ENCODE results near the gene MAPK4.

Gene MAPK4

DNA sequence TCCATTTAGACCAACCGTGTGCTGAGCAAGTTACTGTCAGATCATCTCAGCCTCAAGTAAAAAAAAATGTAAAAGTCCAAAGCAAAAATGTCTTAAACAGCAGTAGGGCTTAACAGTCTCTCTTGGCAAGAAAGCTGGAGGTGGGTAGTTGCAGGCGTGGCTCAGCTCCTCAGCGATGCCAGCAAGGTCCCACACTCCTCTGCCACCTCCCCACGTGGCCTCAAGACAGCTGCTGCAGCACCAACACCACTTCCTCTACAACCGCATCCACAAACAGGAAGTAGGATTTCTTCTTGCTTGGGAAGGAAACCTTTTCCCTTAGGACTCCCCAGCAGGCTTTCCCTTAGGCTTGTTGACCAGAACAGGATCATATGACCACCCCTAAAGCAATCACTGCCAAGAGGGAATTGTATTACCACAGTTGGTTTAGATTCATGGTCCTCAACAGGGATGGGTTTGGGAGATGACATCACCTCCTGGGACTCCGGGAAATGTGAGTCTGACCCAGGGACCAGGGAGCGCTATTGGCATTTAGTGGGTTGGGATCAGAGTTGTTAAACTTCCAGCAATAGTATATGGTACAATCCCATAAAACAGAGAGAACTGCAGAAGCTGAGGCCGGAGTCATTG is 97.1 kb downstream of the MAPK4 start:
- no peak for DNase-seq

DNA sequence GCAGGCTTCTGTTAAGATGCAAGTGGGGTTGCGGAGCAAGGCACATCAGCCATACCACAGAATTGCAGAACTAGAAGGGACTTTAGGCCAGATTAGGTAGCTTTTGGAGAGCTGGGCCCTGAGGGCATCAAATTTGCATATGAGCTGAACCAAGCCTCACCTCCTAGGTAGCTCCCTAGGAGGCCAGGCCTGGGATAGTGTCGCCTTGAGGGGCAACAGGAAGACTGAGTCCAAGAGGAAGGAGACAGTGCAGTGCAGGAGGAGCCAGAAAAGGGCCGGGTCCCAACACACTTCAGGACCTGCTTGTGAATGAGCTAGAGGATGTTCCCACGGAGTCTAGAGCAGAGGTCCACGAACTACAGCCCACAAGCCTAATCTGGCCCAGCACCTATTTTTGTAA is 98.7 kb downstream of the MAPK4 start:
- no peak for DNase-seq

DNA sequence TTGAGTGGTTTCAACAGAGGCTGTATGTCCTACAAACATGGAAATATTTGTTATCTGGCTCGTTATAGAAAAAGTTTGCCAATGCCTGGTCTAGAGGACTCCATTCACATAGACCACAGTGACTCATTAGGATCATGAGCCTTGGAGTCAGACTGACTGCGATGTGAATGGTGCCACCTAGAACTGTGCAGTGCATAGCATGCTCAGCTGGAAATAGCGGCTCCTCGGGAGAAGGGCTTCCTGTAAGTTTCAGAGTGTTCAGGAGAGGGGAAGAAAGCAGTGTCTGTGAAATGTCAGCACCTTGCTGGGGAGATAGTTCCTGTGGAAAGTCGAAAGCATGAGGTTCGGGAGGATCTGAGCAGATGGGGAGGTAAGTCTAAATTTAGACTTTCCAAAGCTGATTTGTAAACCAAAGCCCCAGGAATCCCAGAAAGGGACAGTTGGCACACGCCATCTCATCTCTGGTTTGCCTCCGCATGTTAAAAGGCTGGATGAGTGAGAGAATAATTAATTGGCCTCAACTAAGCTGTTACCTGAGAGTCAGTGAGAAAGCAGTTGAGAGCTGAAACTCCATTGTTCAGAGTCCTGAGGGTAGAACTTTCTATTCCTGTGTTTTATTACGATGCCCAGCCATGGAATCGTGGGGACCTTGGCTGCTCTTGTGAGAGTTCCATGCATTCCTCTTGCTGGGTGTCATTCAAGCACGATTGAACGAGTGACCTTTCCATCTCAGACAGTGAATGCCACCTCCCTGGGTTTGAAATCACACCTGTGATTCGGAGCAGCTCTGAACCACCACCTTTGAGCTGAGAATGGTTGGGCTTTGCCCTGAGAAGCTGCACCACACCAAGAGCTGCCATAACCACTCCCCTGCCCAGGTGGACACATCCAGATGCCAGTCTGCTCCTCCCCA is 99.5 kb downstream of the MAPK4 start:
- no peak for DNase-seq

DNA sequence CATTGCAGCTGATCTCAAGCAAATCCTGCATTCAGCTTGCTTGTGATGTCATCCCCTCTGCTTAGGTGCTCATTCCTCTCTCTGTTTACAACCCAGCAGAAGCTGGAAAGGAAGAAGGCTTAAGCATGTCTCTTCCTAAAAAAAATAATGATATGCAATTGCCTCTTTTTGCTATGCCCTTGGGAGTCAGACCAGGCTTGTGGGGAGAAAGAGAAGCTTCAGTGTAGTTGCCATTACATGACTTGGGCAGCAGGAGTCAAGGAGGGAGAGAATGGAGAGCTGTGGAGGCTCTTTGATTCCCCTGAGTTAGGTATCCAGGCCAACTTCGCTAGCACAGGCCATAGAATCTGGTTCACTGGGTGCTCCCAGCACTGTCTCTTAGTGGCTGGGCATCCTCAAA is 101.1 kb downstream of the MAPK4 start:
- no peak for DNase-seq

DNA sequence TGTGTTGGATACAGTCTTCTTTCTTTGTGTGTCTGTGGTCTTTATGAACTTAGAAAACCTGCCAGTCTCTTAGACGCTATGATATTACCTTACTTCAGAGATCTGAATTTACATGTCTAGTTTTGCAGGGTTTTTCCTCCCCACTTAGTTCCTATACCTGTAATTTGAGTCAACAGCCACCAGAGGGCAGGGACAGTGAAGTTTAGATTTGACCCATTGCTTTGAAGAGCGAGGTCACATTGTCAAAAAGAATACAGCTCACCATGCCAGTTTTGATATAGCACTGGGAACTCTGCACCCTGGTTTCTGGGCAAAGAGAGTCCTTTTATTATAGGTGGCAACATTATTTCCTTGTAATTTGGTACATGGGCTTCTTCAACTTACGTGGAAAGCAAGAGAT is 102.3 kb downstream of the MAPK4 start:
- DNase-seq, result peak; percentile 18

DNA sequence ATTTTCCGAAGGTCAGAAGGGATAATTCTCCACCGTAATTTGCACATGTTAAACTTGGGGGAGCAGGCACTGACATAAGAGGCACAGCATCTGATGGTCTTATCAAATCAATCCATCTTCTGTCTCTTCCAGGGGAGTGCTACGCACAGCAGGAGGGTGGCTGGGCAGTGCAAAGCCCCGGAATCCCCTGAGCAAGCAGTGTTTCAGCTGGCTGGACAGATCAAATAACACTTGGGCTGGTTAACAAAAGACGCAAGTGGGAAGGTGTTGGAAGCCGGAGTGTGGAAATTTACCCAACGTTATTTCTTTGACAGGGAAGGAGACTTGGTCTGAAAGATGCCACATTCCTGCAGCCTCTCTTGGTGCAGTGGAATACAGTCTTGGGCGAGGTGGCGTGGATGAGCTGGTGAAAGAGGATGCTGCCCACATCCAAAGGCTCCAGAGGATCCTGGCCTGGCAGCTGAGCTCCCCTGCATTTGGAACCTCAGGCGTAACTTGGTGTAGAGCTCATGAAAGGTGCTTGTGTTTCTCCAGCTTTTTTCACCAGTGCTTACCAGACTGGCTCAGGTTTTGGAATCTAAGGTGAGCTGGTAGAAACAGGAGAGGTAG is 103.0 kb downstream of the MAPK4 start:
- no peak for DNase-seq

DNA sequence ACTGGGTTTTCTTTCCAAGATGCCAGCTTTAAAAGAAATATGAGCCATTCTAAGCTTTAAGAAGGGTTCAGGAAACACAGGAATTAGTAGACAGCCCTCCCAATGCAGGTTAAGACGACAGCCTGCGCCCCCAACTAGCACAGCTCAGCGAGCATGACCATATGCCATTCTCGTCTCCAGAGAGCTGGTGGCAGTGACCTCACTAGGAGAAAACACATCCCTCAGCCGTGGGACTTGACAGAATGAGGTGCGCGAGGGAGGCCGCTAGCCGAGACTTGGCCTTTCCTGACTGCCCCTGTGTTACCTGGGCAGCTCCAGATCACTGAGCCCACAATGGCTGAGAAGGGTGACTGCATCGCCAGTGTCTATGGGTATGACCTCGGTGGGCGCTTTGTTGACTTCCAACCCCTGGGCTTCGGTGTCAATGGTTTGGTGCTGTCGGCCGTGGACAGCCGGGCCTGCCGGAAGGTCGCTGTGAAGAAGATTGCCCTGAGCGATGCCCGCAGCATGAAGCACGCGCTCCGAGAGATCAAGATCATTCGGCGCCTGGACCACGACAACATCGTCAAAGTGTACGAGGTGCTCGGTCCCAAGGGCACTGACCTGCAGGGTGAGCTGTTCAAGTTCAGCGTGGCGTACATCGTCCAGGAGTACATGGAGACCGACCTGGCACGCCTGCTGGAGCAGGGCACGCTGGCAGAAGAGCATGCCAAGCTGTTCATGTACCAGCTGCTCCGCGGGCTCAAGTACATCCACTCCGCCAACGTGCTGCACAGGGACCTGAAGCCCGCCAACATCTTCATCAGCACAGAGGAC is 103.9 kb downstream of the MAPK4 start:
- no peak for DNase-seq

DNA sequence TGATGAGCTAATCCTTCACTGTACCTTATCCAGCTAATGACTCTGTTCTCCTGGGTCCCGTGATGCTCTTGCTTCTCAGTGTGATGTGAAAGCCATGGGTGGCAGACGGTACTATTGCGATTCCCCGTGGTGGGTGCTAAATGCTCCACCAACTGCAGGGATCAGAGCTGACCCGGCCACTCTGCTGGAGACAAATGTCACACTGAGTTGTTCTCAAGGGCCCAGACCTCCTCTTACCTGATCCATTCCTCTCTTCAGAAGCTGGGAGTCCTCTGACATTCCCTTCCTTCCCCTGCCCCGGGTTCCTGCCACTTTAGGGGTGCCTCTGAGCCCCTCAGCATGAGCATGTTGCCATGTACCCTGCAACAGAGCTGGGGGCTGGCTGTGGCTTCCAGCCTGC is 105.1 kb downstream of the MAPK4 start:
- DNase-seq, result no peak

DNA sequence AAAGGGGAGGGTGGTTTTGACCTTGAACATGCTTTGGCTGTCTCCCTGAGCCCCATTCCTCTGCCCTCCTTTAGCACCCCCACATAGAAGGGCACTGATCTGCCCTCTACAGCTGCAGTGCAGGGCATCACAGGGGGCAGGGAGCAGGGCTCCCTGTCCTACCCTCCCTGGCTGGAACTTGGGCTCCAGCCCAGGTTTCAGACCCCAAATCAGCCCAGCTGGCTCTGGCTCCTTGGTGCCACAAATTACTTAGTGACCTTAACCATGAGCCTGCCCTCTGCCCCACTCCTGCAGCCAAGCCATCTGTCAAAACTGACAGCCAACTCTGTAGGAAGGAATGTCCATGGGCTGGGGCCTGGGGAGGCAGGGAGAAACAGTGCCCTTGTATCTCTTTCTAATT is 105.6 kb downstream of the MAPK4 start:
- DNase-seq, result no peak

DNA sequence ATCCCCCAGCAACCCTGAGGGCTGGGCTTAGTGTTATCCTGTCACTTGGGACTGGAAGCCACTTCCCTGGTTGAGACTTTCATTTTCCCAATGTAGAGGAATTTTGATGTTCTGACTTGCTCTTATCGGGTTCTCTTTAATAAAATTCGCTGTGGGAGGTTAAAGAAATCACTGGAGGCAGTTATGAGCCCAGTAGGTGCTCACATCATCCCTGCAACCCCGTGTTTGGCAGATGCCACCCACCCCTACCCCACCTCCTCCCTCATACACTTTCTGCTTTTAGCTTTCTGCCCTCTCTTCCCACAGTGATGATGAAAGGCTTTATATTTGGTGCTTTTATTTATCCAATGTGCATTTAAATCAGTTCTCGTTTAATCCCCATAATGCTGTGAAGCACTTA is 106.6 kb downstream of the MAPK4 start:
- no peak for DNase-seq

DNA sequence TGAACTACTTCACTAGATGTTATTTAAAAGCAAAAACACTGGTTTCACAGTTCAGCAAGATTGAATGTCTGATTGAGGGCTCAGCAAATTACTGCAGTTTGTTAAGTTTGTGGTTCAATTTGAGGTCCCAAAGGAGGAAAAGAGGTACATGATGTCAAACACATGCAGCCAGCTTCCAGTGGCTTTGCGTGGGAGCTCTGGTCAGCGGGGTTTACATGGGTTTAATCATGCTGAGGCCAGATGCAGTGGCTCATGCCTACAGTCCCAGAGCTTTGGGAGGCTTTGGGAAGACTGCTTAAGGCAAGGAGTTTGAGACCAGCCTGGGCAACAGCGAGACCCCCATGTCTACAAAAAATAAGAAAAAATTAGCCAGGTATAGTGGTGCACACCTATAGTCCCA is 111.5 kb downstream of the MAPK4 start:
- DNase-seq, result no peak

DNA sequence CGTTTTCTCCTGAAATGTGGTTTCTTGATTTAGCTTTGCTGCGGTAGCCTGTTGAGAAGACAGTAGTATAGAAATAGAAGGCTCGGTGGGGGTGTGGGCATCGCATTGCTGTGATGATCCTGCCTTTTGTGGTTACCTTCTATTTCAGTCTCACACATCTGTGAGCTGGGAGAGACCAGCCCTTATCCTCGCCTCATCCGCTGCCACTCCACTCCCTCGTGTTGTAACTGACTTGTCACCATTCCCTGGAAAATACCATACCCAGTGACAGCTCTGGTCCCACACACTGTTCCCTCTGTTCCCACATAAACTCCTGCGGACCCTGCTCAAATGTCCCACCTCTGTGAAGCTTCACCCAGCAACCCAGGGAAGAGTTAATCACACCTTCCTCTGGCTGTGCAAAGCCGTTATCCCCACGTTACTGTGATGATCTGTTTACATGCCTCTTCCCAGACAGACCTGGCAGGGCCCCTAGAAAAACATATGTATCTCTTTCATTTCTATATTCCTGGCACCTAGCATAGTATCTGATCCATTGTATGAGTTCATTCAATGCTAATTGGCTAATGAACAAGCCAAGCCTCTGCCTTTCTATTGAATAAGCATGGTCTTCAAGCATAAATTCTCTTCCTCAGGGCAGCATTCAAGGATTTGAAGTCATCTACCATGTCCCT is 114.6 kb downstream of the MAPK4 start:
- no peak for DNase-seq

DNA sequence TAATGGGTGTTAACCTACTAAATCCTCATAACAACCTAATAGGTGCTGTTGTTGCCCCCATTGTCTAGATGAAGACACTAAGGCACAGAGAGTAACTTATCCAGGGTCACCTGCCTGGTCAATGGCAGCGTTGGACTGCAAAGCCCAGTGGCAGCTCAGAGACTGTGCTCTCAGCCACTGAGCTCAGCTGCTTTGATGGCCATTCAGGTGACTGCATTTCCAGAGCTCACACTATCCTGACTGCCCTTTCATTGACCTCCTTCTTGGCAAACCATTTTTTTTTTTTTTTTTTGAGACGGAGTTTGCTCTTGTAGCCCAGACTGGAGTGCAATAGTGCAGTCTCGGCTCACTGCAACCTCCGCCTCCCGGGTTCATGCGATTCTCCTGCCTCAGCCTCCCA is 115.2 kb downstream of the MAPK4 start:
- no peak for DNase-seq

DNA sequence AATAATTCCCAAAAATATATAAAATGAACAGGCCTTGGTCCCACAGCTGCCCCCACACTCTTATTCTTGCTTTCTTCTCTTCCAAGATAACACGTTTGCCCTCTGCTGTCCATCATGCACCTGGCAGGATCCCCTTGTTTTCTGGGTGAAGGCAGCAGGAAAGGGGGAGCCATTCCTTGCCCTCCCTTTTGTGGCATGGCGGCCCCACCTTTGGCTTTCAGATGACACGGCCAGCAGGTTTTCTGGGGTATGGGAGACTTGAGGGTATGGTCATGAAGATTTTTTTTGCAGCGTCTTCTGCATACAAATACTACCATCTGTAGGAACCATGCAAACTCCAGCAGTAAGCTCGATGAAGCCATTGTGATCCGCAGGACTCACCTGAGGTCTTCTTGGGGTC is 118.8 kb downstream of the MAPK4 start:
- DNase-seq, result no peak

DNA sequence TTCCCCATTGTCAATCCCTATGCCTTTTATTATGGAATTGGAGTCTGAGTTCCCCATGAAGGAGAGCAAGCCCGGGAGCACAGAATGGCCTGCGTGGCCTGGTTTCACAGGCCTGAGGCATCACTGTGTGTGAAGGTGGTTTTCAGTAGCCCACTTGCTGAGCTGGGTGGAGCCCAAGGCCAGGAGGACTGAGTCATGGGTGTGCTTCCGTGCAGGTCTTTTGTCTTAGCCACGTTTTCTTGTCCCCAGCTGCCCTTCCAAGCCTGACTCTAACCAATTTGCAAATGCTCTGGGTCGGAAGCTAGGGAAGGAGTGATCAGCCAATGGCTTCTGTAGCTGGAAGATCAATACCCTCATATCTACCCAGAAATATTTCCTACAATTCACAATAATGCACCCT is 119.2 kb downstream of the MAPK4 start:
- DNase-seq, result no peak

DNA sequence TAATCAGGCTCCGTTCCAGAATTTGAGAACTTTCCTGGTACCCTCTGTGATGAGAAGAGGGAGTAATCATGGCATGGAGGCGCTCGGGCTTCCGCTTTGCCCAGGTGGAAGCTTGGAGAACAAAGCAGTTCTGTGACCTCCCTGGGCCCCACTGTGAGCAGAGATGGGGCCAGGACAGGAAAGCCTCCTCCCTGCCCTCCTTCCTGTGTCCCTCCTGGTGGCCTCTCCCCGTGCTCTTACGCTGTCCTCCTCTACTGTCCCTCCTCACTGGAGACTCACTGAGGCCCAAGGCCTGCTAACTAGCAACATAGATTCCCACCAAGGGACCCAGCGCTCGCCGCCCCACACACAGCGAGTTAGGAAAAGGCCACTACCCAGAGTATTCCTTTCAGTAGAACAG is 119.8 kb downstream of the MAPK4 start:
- DNase-seq, result no peak

DNA sequence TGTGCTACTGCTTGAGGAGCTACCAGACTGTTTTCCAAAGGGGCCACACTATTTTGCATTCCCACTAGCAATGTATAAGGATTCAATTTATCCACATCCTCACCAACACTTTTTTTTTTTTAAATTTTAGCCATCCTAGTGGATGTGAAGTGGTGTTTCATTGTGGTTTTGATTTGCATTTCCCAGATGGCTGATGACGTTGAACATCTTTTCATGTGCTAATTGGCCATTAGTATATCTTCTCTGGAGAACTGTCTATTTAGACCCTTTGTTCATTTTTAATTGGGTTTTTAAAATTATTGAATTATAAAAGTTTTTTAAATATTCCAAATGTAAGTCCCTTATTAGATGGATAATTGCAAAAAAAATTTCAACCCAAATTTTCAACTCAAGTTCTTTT is 121.1 kb downstream of the MAPK4 start:
- DNase-seq, result no peak

DNA sequence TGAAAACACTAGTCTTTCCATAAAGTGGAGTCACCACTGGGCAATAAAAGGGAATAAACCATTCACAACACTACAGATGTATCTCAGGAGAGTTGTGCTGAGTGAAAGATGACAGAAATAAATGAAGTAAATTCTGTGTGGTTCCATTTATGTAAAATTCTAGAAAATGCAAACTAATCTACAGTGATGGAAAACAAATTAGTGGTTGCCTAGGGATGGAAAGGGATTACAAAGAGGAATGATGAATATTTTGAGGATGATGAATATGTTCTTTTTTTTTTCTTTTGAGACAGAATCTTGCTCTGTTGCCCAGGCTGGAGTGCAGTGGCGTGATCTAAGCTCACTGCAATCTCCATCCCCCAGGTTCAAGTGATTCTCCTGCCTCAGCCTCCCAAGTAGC is 123.0 kb downstream of the MAPK4 start:
- no peak for DNase-seq

DNA sequence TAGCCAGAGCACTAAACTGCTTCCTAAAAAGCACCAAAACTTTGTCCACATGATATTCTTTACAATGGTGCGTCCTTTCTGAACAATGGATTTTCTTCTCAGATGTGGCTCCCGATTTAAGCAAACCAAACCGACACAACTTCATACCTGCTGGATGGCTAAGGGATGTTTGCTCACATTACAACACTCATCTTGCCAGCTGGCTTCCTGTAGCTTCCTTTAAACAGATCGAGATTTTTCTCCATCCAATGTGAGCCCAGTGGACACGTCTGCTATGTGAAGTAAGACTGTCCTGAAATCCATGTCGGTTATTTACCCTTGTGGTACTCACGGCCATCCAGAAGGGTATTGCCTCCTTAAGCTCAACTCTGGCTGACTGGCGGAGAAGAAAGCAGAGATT is 126.5 kb downstream of the MAPK4 start:
- DNase-seq, result no peak

DNA sequence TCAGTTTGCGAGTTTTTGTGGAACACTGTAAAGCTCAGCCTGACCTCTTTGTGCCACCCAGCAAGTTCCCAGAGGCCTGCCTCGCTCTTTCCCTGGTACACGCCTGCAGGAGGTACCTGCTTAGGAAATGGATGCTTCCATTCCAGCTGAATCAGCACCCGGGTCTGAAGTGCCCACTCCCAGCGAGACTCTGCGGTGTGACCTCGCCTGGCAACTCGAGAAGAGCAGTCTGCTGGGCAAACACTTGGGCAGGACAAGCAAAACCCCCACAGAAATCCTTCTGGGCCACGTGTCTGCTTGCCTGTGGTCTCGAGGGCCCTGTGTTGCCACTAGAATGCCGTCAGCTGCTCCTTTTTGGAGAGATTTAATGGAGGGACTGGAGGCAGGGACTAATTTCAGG is 127.6 kb downstream of the MAPK4 start:
- no peak for DNase-seq

DNA sequence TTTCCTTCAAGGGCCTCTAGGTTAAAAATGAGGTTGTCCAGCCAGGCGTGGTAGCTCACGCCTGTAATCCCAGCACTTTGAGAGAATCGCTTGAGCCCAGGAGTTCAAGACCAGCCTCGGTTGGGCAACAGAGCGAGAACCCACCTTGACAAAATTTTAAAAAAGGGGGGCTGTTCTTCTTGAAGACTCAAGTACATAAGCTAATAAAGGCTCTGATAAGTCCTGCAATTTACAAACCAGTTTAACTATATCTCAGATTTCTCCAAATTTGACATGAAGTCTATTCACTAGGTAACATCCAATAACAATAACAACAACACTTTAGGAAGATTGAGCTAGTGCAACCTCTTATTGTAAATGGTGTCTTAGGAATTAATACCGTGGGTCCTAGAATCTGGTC is 129.7 kb downstream of the MAPK4 start:
- no peak for DNase-seq

DNA sequence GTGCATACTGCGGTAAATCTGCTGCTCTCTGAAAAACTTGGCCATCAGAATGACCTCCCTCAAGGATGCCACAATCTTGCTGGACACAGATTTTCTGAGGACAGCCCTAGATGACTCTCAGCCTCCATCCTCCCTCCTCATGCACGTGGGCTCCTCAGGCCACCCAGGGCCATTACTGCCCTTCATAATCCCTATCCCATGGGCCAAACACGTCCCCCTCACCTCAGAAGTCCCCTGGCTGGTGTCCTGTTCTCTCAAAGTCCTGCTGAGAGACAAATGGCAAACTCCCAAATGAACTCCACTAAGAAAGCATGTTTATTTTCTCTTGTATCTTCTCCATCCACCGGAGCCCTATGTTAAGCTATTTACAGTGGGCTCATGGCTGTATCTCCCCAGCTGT is 134.3 kb downstream of the MAPK4 start:
- no peak for DNase-seq

All from activated CD4-positive, alpha-beta T cell treated with anti-CD3 and anti-CD28 coated beads, Interleukin-2, Interleukin-6, amounts not matched to agents 100 ng/mL and 50 ng/mL, durations not matched to agents 16 hours and 8 hours (primary cell).